Mammary epithelial cell (primary cell): Measurements from ENCODE around the gene ROGDI.

ENCODE experiments used
- CTCF ChIP-seq, 2 donors: IDR thresholded peaks in 1 of 2; conservative IDR thresholded peaks in 1 of 2; 2 replicates each; pipeline ENCODE4 v1.5.1; 2011 to 2012; ENCODE audit warnings: inconsistent platforms in 2 of 2, low read length in 2 of 2, mild to moderate bottlenecking in 2 of 2, control low read depth in 1 of 2, low read depth in 1 of 2; ENCODE audit not compliant: insufficient read depth in 1 of 2; ENCODE audit errors: extremely low read depth in 1 of 2
- EZH2 ChIP-seq: IDR thresholded peaks from 2 replicates; pipeline ENCODE4 v1.6.1; 2012; ENCODE audit warnings: low read length, inconsistent platforms, borderline replicate concordance

GRCh38 chr16:4803898-4804762 lies 1.7 kb upstream of the ROGDI start:
- TF ChIP-seq CTCF (conservative IDR thresholded peaks at IDR 0.05 in 1 of 2, IDR thresholded peaks at IDR 0.05 in 1 of 2; ENCODE audit: extremely low read depth in 1 of 2, insufficient read depth in 1 of 2, low read depth in 1 of 2, low read length in 2 of 2) (no peak), EZH2 (no peak)
